ENCODE measurements around the gene CHST11. TPM values are rescaled to one million over a fixed set of nuclear protein-coding genes. Genes with fewer than 3 reads are reported as not detected.

Gene CHST11
- total and polyA plus RNA-seq, 2 of the 4 experiments (the other 2 are of a cell fraction), result 1.4 to 2.7 TPM

GRCh38 chr12:104557488-104558195, 100.9 kb downstream of the CHST11 start:
- 56% methylated on average over 5 of the region's 13 CpGs; no CpG with 5 or more reads in 1 of the 2 experiments for WGBS, 2 experiments (ENCODE audit: extremely low coverage in 2 of 2, insufficient read length in 1 of 2)
- intact Hi-C loops (cut with micrococcal nuclease), result no loop called here
- H2BK5ac ChIP-seq (ENCODE audit: low read depth, low read length, poor library complexity, severe bottlenecking), result no peak overlapping the region

More at GRCh38 chr12:104557488-104558195, 100.9 kb downstream of the CHST11 start:
- dilution Hi-C loops (cut with HindIII; ENCODE audit: low sequenced_read_pairs, unreplicated experiment), result no loop called here
- Histone ChIP-seq H3K23ac (ENCODE audit: low read depth, low read length) (no peak overlapping the region), H3K9me3 (ENCODE audit: control insufficient read depth, insufficient read depth, low read length) (peaks cover 9% of the 10 kb centered on the region), H3K27ac (ENCODE audit: insufficient read depth, low read length) (no peak overlapping the region), H4K8ac (ENCODE audit: low read depth in 2 of 2, low read length in 2 of 2) (no peak overlapping the region), H2AFZ (replicated peaks; ENCODE audit: low read length, poor library complexity) (no peak overlapping the region), H3K36me3 (ENCODE audit: control insufficient read depth, insufficient read depth, low read length) (no peaks in the 10 kb centered on the region), H4K91ac (ENCODE audit: insufficient read depth, low read depth, low read length) (no peak overlapping the region), H2BK120ac (ENCODE audit: low read depth, low read length) (no peak overlapping the region), H3K27me3 (ENCODE audit: control insufficient read depth, insufficient read depth, low read length) (peaks cover 8% of the 10 kb centered on the region), H3K4me2 (ENCODE audit: low read depth, low read length) (no peak overlapping the region), H3K56ac (ENCODE audit: extremely low read depth, insufficient read depth, low read length) (no peak overlapping the region), H3K4me1 (ENCODE audit: control insufficient read depth, insufficient read depth, low read length) (no peaks in the 10 kb centered on the region), H3K9ac (ENCODE audit: low read depth, low read length) (no peak overlapping the region), H3K14ac (replicated peaks; ENCODE audit: low read depth, low read length) (no peak overlapping the region), H2AK5ac (ENCODE audit: low read depth, low read length) (no peak overlapping the region), H3K4me3 (ENCODE audit: insufficient read depth, low read depth, low read length) (no peak overlapping the region), H2BK15ac (ENCODE audit: low read depth, low read length) (no peak overlapping the region), H3K4ac (ENCODE audit: low read depth, low read length) (no peak overlapping the region), H4K5ac (ENCODE audit: low read depth, low read length) (no peak overlapping the region), H3K18ac (ENCODE audit: low read depth, low read length) (no peak overlapping the region), H2AK9ac (replicated peaks; ENCODE audit: low read depth, low read length, poor library complexity) (no peak overlapping the region), H3K9me1 (ENCODE audit: insufficient read depth, low read length) (no peaks in the 10 kb centered on the region), H4K20me1 (ENCODE audit: insufficient read depth, low read length) (no peaks in the 10 kb centered on the region), H3K79me1 (ENCODE audit: low read depth in 1 of 2, low read length in 2 of 2) (no peaks in the 10 kb centered on the region), H2BK20ac (ENCODE audit: low read depth, low read length) (no peak overlapping the region)
- no TSS peak for BruUV-seq (replicated peaks)
- CTCF ChIA-PET, result interaction anchor here (0.6 kb wide), 1 partner anchor 61 kb away, joined by 3 read pairs; no protein-coding TSS in a partner anchor
- no peak for TF ChIP-seq ELK1 (IDR thresholded peaks at IDR 0.05; ENCODE audit: borderline replicate concordance, low read depth, low read length)
- TF ChIP-seq CEBPB (IDR thresholded peaks at IDR 0.05; ENCODE audit: low read depth, low read length), result no peak
- no peak for TF ChIP-seq BHLHE40 (IDR thresholded peaks at IDR 0.05; ENCODE audit: low read depth, low read length)
- TF ChIP-seq USF2 (IDR thresholded peaks at IDR 0.05; ENCODE audit: low read depth, low read length), result no peak
- TF ChIP-seq MAZ (IDR thresholded peaks at IDR 0.05; ENCODE audit: borderline replicate concordance, low read depth, low read length), result no peak
- no peak for TF ChIP-seq MXI1 (IDR thresholded peaks at IDR 0.05; ENCODE audit: borderline replicate concordance, low read depth, low read length)
- no peak for TF ChIP-seq FOS (IDR thresholded peaks at IDR 0.05; ENCODE audit: low read depth, low read length)
- TF ChIP-seq CHD1 (IDR thresholded peaks at IDR 0.05; ENCODE audit: low read depth, low read length), result no peak
- no peak for TF ChIP-seq CTCF (conservative IDR thresholded peaks at IDR 0.05; ENCODE audit: low read depth, low read length)
- no peak for TF ChIP-seq RCOR1 (IDR thresholded peaks at IDR 0.05; ENCODE audit: insufficient replicate concordance, low read length)
- POLR2A ChIA-PET (ENCODE audit: unreplicated experiment), result no interaction called here
- ATAC-seq (ENCODE audit: low read depth) (no peak), DNase-seq (no peak)
- in situ Hi-C loops (cut with MboI; ENCODE audit: low sequenced_read_pairs), result no loop called here
